ENCODE results near the gene TRAPPC2L.

TRAPPC2L gene, protein sequence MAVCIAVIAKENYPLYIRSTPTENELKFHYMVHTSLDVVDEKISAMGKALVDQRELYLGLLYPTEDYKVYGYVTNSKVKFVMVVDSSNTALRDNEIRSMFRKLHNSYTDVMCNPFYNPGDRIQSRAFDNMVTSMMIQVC

DNA sequence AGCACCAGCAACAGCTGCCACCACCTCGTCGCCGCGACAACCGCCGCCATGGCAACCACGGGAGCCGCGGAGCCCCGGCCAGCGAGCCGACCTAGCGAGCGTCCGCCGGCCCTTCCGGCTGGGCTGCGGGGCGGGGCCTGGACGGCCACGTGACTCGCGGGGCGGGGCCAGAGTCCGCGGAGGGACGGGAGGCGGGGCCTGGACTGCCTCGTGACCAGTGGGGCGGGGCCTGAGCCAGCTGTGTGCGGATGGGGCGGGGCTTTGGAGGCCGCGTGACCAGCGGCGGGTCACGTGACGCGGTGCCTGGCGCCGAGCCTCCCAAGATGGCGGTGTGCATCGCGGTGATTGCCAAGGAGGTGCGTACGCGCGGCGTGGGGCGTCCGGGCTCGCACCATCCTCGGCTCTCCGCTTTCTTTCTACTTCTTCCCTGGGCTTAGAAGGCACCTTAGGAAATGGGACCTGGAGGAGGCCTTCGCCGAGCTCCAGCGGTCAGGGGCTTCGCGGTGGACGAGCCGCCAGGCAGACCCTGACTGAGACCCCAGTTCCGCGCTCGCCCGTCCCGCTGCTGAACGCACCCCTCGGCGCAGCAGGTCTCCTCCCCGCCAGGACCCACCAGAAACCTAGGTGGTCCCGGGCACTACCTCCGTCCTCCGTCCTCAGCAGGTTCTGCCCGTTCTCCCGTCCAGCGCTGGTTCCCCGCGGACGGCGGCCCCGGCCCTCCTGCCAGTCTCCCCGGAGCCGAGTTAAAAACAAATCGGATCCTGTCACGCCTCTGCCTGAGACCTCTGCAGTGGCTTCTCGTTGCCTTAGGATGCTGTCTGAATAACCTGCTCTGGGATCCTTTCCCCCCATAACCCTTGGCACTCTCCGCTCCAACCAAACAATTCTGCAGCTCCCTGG lies at the start of gene TRAPPC2L, which contains the start of gene GALNS:
Gene TRAPPC2L, plus strand, starts transcription at position 300 of the 900 bp plus-strand sequence. Its CDS starts 24 bp downstream, at position 324.
Gene GALNS, minus strand, starts transcription at position 120 of the 900 bp plus-strand sequence. Its CDS starts 70 bp downstream, at position 50.
- no peaks in the 10 kb centered on the region for H3K27me3 Mint-ChIP-seq (ENCODE audit: low read depth, poor library complexity)
- H3K9me3 Mint-ChIP-seq: no peaks in the 10 kb centered on the region
- TF ChIP-seq, protein P1, sequence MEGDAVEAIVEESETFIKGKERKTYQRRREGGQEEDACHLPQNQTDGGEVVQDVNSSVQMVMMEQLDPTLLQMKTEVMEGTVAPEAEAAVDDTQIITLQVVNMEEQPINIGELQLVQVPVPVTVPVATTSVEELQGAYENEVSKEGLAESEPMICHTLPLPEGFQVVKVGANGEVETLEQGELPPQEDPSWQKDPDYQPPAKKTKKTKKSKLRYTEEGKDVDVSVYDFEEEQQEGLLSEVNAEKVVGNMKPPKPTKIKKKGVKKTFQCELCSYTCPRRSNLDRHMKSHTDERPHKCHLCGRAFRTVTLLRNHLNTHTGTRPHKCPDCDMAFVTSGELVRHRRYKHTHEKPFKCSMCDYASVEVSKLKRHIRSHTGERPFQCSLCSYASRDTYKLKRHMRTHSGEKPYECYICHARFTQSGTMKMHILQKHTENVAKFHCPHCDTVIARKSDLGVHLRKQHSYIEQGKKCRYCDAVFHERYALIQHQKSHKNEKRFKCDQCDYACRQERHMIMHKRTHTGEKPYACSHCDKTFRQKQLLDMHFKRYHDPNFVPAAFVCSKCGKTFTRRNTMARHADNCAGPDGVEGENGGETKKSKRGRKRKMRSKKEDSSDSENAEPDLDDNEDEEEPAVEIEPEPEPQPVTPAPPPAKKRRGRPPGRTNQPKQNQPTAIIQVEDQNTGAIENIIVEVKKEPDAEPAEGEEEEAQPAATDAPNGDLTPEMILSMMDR (IDR thresholded peaks at IDR 0.05): no peak
- DNase-seq: peak; percentile 100
- H3K36me3 Mint-ChIP-seq (ENCODE audit: low read depth): peaks cover 5% of the 10 kb centered on the region
- H3K4me3 Mint-ChIP-seq: peak within 1 kb of the TSS; percentile 100
- H3K4me1 Mint-ChIP-seq: peaks cover 26% of the 10 kb centered on the region
- H3K27ac Mint-ChIP-seq: peak within 1 kb of the TSS; percentile 97

DNA sequence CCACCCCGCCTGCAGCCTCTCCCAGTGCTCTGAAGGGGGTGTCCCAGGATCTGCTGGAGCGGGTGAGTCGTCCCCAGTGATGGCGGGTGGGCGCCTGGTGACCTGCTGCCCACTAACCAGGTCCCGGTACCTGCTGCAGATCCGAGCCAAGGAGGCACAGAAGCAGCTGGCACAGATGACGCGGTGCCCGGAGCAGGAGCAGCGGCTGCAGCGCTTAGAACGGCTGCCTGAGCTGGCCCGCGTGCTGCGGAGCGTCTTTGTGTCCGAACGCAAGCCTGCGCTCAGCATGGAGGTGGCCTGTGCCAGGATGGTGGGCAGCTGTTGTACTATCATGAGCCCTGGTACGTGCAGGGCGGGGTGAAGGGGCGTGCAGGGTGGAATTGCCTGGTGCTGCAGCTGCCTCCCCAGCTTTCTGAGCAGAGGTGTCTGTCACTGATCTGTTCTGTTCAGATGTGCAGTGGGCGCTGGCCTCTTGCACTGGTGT lies 49.7 kb upstream of the TRAPPC2L start:
- TF ChIP-seq, protein P1 (IDR thresholded peaks at IDR 0.05): no peak
- Mint-ChIP-seq H3K27me3 (ENCODE audit: low read depth, poor library complexity) (peaks cover 3% of the 10 kb centered on the region), H3K36me3 (ENCODE audit: low read depth) (peaks cover 5% of the 10 kb centered on the region), H3K4me3 (no peak overlapping the region), H3K9me3 (no peaks in the 10 kb centered on the region), H3K27ac (no peak overlapping the region), H3K4me1 (peaks cover 12% of the 10 kb centered on the region)
- DNase-seq: no peak

DNA sequence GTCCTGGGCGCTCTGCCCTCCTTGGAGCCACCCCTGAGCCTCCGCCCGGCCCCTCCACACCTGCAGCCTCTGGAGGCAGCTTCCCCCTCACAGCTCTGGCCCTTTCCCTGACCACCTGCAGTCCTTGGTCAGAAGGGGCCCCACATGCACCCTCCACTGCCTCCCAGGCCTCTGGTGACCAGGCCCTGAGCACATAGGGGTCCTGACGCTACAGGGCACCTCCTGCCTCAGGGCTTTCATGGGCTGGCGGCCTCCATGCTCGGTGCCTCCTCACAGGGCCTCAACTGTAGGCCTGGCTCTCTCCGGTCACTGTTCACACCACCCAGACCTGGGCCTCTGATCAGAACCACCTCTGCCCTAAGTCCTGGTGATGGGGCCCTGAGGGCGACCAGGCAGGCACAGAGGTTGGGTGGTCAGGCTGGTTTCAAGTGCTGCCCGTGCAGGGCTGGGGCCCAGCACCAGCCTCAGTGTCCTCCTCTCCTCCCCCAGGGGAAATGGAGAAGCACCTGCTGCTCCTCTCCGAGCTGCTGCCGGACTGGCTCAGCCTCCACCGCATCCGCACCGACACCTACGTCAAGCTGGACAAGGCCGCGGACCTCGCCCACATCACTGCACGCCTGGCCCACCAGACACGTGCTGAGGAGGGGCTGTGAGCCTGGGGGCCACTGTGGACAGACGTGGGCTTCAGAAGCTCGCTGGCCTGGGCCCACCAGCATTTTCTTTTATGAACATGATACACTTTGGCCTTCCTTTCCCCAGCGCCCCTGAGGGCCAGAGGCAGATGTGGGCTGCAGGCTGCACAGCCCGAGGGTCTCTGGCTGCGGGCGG lies 49.1 kb upstream of the TRAPPC2L start:
- Mint-ChIP-seq H3K9me3 (no peaks in the 10 kb centered on the region), H3K4me3 (no peak overlapping the region), H3K36me3 (ENCODE audit: low read depth) (peaks cover 5% of the 10 kb centered on the region), H3K27ac (peak overlapping the region; percentile 39), H3K27me3 (ENCODE audit: low read depth, poor library complexity) (peaks cover 3% of the 10 kb centered on the region), H3K4me1 (peaks cover 12% of the 10 kb centered on the region)
- TF ChIP-seq, protein P1 (IDR thresholded peaks at IDR 0.05): no peak
- DNase-seq: no peak

DNA sequence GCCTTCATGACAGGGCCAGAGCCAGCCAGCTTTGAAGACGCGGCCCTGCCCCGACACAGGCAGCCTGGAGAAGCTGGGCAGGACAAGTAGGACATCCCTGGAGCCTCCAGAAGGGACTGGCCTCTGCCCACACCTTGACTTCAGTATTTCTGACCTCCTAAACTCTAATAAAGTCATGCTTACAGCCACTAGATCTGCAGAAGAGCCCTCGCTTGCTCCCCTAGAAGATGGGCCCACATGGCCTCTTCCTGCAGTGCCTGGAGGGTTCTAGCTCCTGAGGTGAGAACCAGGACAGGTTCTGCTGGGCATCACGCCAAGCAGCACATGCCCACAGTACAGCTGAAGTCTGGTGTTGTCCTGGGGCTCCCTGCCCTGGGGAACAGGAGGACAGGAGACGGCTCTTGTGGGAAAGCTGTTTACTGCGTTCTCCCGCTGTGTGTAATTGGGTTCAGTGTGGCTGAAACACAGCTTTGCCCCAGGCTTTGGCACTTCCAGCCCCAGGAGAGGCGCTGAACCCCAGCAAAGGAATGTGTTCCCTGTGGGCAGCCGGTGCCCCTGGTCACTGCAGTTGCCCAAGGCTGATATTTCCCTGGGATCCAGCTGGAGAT lies 47.8 kb upstream of the TRAPPC2L start:
- no peaks in the 10 kb centered on the region for H3K9me3 Mint-ChIP-seq
- DNase-seq: no peak
- H3K27ac Mint-ChIP-seq: peak overlapping the region; percentile 51
- H3K36me3 Mint-ChIP-seq (ENCODE audit: low read depth): peaks cover 5% of the 10 kb centered on the region
- peaks cover 3% of the 10 kb centered on the region for H3K27me3 Mint-ChIP-seq (ENCODE audit: low read depth, poor library complexity)
- TF ChIP-seq, protein P1 (IDR thresholded peaks at IDR 0.05): no peak
- H3K4me3 Mint-ChIP-seq: no peak overlapping the region
- H3K4me1 Mint-ChIP-seq: peaks cover 12% of the 10 kb centered on the region

DNA sequence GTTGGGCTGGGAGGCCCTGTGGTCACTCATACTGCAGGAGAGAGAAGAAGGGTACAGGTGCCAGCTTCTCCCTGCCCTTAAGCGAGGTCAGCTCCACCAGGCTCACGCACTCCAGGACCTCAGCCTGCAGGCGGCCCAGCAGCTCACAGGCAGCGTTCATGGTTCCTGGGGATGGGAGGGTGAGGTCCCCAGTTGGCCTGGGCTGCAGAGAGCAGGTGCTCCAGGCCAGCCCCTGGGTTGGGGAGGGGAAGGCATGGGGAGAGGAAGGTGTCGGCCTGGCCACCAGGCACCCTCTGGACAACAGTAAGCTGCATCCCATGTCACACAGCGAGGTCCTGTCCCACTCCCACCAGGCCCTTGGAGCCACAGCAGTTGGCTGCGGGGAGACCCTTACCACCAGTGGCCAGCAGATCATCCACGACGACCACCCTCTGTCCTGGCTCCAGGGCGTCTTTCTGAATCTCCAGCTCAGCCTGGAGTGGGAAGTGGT lies 47.2 kb upstream of the TRAPPC2L start:
- DNase-seq: no peak
- H3K27me3 Mint-ChIP-seq (ENCODE audit: low read depth, poor library complexity): peaks cover 3% of the 10 kb centered on the region
- no peak overlapping the region for H3K4me3 Mint-ChIP-seq
- no peak overlapping the region for H3K27ac Mint-ChIP-seq
- peaks cover 5% of the 10 kb centered on the region for H3K36me3 Mint-ChIP-seq (ENCODE audit: low read depth)
- no peaks in the 10 kb centered on the region for H3K9me3 Mint-ChIP-seq
- TF ChIP-seq, protein P1 (IDR thresholded peaks at IDR 0.05): no peak
- H3K4me1 Mint-ChIP-seq: peaks cover 12% of the 10 kb centered on the region
